ENCODE data around the gene SLX4.

Gene SLX4

GRCh38 chr16:3598236-3598635 is 13.2 kb downstream of the SLX4 start:
- DNase-seq (ENCODE audit: low read depth): no peak

GRCh38 chr16:3597676-3598075 is 13.7 kb downstream of the SLX4 start:
- DNase-seq (ENCODE audit: low read depth): no peak

GRCh38 chr16:3597226-3597625 is 14.2 kb downstream of the SLX4 start:
- no peak for DNase-seq (ENCODE audit: low read depth)

GRCh38 chr16:3596101-3596861 is 15.1 kb downstream of the SLX4 start:
- DNase-seq (ENCODE audit: low read depth): no peak

- DNase-seq (ENCODE audit: low read depth): no peak
These were observed 15.8 kb downstream of the SLX4 start for GRCh38 chr16:3595521-3596021.

- no peak for DNase-seq (ENCODE audit: low read depth)
These were observed 16.3 kb downstream of the SLX4 start for GRCh38 chr16:3595110-3595486.

- DNase-seq (ENCODE audit: low read depth): no peak
These were observed 16.9 kb downstream of the SLX4 start for GRCh38 chr16:3594316-3595109.

GRCh38 chr16:3592559-3592958 is 18.8 kb downstream of the SLX4 start:
- no peak for DNase-seq (ENCODE audit: low read depth)

GRCh38 chr16:3591991-3592390 is 19.4 kb downstream of the SLX4 start:
- DNase-seq (ENCODE audit: low read depth): no peak

GRCh38 chr16:3591436-3591803 is 20.0 kb downstream of the SLX4 start:
- no peak for DNase-seq (ENCODE audit: low read depth)

- DNase-seq (ENCODE audit: low read depth): no peak
These were observed 20.5 kb downstream of the SLX4 start for GRCh38 chr16:3590736-3591435.

GRCh38 chr16:3589991-3590701 is 21.3 kb downstream of the SLX4 start:
- no peak for DNase-seq (ENCODE audit: low read depth)

- DNase-seq (ENCODE audit: low read depth): no peak
These were observed 21.9 kb downstream of the SLX4 start for GRCh38 chr16:3589441-3589921.

GRCh38 chr16:3589001-3589400 is 22.4 kb downstream of the SLX4 start:
- no peak for DNase-seq (ENCODE audit: low read depth)

GRCh38 chr16:3587547-3588110 is 23.8 kb downstream of the SLX4 start:
- no peak for DNase-seq (ENCODE audit: low read depth)

- no peak for DNase-seq (ENCODE audit: low read depth)
These were observed 27.0 kb downstream of the SLX4 start for GRCh38 chr16:3584412-3584811.

- no peak for DNase-seq (ENCODE audit: low read depth)
These were observed 27.9 kb downstream of the SLX4 start for GRCh38 chr16:3583303-3584038.

- DNase-seq (ENCODE audit: low read depth): no peak
These were observed 28.9 kb downstream of the SLX4 start for GRCh38 chr16:3582276-3583165.

GRCh38 chr16:3581392-3581791 is 30.0 kb downstream of the SLX4 start:
- DNase-seq (ENCODE audit: low read depth): no peak

GRCh38 chr16:3580686-3581085 is 30.7 kb downstream of the SLX4 start:
- DNase-seq (ENCODE audit: low read depth): no peak
